ELR (cell line): ENCODE measurements around the gene ALPK1.
"Not testable (repeated sequence)": the region's sequence is repeated elsewhere in the genome, so short reads cannot be mapped to it uniquely, and the experiment has no call there.

Experiments
- DNase-seq: peaks from one replicate; pipeline ENCODE4 v3.0.0-alpha.2; 2015; ENCODE audit warnings: low read depth

The ALPK1 gene

GRCh38 chr4:112453321-112453720 lies 156.2 kb downstream of the ALPK1 start:
- DNase-seq: no peak

- no peak for DNase-seq
These were observed 175.1 kb downstream of the ALPK1 start for GRCh38 chr4:112472318-112472717.

- DNase-seq: no peak
These were observed 176.8 kb downstream of the ALPK1 start for GRCh38 chr4:112473985-112474384.

- no peak for DNase-seq
These were observed 188.8 kb downstream of the ALPK1 start for GRCh38 chr4:112485930-112486329.

GRCh38 chr4:112490808-112491207 lies 193.6 kb downstream of the ALPK1 start:
- not testable (repeated sequence) for DNase-seq
